OCI-LY7 (cell line): ENCODE results near the gene CDH23. TPM values are rescaled to one million over a fixed set of nuclear protein-coding genes. Genes with fewer than 3 reads are reported as not detected.

Experiments
- BruUV-seq: library from RNA; stranded (reverse); fragments of 400-500 nt; replicated peaks from 2 replicates; lab custom pipeline; 2021; lab: Mats Ljungman, UMichigan
- CTCF ChIA-PET: fragments of 300-600 bp; sonication (Branson Sonifier 250); formaldehyde crosslinking; loops from one replicate; lab custom pipeline; 2022; ENCODE audit warnings: antibody characterized with exemption; ENCODE audit not compliant: unreplicated experiment; lab: Charles Lee
- POLR2A ChIA-PET: fragments of 300-600 bp; sonication (Branson Sonifier 250); formaldehyde crosslinking; loops from one replicate; lab custom pipeline; 2022; ENCODE audit warnings: antibody characterized with exemption; lab: Charles Lee
- DNase-seq: peaks from one replicate; pipeline ENCODE4 v3.0.0-alpha.2; 2015; ENCODE audit warnings: low spot score
- H2AFZ ChIP-seq: fragments of 200-600 bp; sonication (generic), shearing (Covaris generic); 2 replicates; pipeline ENCODE4 v1.6.1; 2014; ENCODE audit warnings: mild to moderate bottlenecking, antibody characterized with exemption, low read length, moderate library complexity
- H3K27ac ChIP-seq: fragments of 200-600 bp; sonication (generic); 2 replicates; pipeline ENCODE4 v1.5.1; 2014; ENCODE audit warnings: mixed run types, low read depth, mild to moderate bottlenecking, moderate library complexity, low read length, inconsistent platforms; ENCODE audit not compliant: poor library complexity, severe bottlenecking
- H3K36me3 ChIP-seq: fragments of 200-600 bp; sonication (generic); 2 replicates; pipeline ENCODE4 v1.6.1; 2014; ENCODE audit warnings: mild to moderate bottlenecking, antibody characterized with exemption, low read length, moderate library complexity, mixed read lengths; ENCODE audit not compliant: insufficient read depth
- H3K4me1 ChIP-seq: fragments of 200-600 bp; sonication (generic); 2 replicates; pipeline ENCODE4 v1.5.1; 2014; ENCODE audit warnings: mild to moderate bottlenecking, low read length; ENCODE audit not compliant: insufficient read depth, poor library complexity, severe bottlenecking
- H3K4me2 ChIP-seq: fragments of 200-600 bp; sonication (generic); 2 replicates; pipeline ENCODE4 v1.6.1; 2014; ENCODE audit warnings: mild to moderate bottlenecking, low read length
- H3K4me3 ChIP-seq: fragments of 200-600 bp; sonication (generic); 2 replicates; pipeline ENCODE4 v1.5.1; 2014; ENCODE audit warnings: mild to moderate bottlenecking, low read depth, low read length; ENCODE audit not compliant: poor library complexity, severe bottlenecking
- H3K79me2 ChIP-seq: fragments of 200-600 bp; sonication (generic); 2 replicates; pipeline ENCODE4 v1.6.1; 2016; ENCODE audit warnings: low read depth, mild to moderate bottlenecking, low read length, moderate library complexity, mixed read lengths; ENCODE audit not compliant: insufficient read depth
- H3K9me2 ChIP-seq: fragments of 200-600 bp; sonication (generic); 2 replicates; pipeline ENCODE4 v1.6.1; 2016; ENCODE audit warnings: mild to moderate bottlenecking, low read length, mixed read lengths; ENCODE audit not compliant: insufficient read depth
- H3K9me3 ChIP-seq: fragments of 200-600 bp; sonication (generic); 2 replicates; pipeline ENCODE4 v1.6.1; 2014; ENCODE audit warnings: mild to moderate bottlenecking, mixed run types, low read length, mixed read lengths
- H4K20me1 ChIP-seq: fragments of 200-600 bp; sonication (generic); 2 replicates; pipeline ENCODE4 v1.6.1; 2014; ENCODE audit warnings: mild to moderate bottlenecking, antibody characterized with exemption, low read length, moderate library complexity, mixed read lengths; ENCODE audit not compliant: insufficient read depth
- CTCF ChIP-seq: fragments of 200-600 bp; sonication (generic); conservative IDR thresholded peaks from 2 replicates; pipeline ENCODE4 v1.5.1; 2014; ENCODE audit warnings: mild to moderate bottlenecking, antibody characterized with exemption, low read length, moderate library complexity, mixed read lengths
- EZH2phosphoT487 ChIP-seq: fragments of 200-600 bp; sonication (generic); IDR thresholded peaks from 2 replicates; pipeline ENCODE4 v1.6.1; 2018; ENCODE audit warnings: low read depth, borderline replicate concordance, mild to moderate bottlenecking, mixed run types, antibody characterized with exemption, low read length, moderate library complexity, mixed read lengths
- intact Hi-C: fragments of 100-400 bp; cut with micrococcal nuclease; formaldehyde crosslinking; loops from one replicate; pipeline ENCODE4 v1.10.0; 2022; ENCODE audit not compliant: unreplicated experiment
- total RNA-seq, 2 experiments: library from RNA; depleted of rRNA in 1 of 2; stranded (reverse); fragments of >200 nt in 1 of 2; shearing (Covaris generic) in 1 of 2; gene quantifications; 2 replicates each; pipeline ENCODE4 v1.2.3, GENCODE V29; 2014 to 2022

Gene CDH23
- total RNA-seq, 2 experiments from 2014 or later, result 0.92 to 9.9 TPM

DNA sequence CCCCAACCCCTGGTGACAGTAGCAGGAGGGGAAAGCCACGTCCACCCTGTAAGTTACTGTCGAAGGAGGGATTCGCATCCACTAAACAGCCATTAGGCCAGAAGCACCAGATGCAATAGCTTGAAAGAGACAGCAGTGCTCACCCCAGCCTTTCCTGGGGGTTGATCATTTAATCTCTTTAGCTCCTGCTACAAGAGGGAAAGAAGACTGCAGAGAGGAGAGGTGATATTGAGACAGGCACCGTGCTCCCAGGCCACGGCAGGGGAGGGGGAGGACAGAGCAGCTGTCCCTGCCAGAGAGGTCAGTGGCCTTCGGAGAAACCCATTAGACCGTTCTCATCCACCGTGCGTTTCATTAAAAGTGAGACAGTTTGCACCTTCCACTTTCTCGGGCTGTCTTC lies 148.3 kb downstream of the CDH23 start:
- POLR2A ChIA-PET, result no interaction called here
- no peak for DNase-seq
- H3K9me3 ChIP-seq, result no peaks in the 10 kb centered on the region

GRCh38 chr10:71546220-71546619 lies 149.5 kb downstream of the CDH23 start:
- Histone ChIP-seq H3K36me3 (no peaks in the 10 kb centered on the region), H3K9me2 (no peaks in the 10 kb centered on the region), H4K20me1 (no peaks in the 10 kb centered on the region), H2AFZ (no peak overlapping the region), H3K4me3 (no peak overlapping the region), H3K79me2 (no peaks in the 10 kb centered on the region), H3K27ac (no peak overlapping the region), H3K9me3 (no peaks in the 10 kb centered on the region), H3K4me2 (no peak overlapping the region), H3K4me1 (peaks cover 5% of the 10 kb centered on the region)
- intact Hi-C loops, result no loop called here
- no TSS peak for BruUV-seq
- CTCF ChIA-PET, result no interaction called here
- TF ChIP-seq CTCF, result no peak
- no peak for TF ChIP-seq EZH2phosphoT487
- POLR2A ChIA-PET, result no interaction called here
- no peak for DNase-seq

More for the DNA sequence above, 148.3 kb downstream of the CDH23 start:
- H3K4me2 ChIP-seq, result no peak overlapping the region
- CTCF ChIA-PET, result no interaction called here
- no peak for TF ChIP-seq EZH2phosphoT487
- BruUV-seq, result no TSS peak
- no peaks in the 10 kb centered on the region for H3K36me3 ChIP-seq
- no peaks in the 10 kb centered on the region for H4K20me1 ChIP-seq
- H3K4me3 ChIP-seq, result no peak overlapping the region
- no peak overlapping the region for H2AFZ ChIP-seq
- H3K9me2 ChIP-seq, result no peaks in the 10 kb centered on the region
- H3K79me2 ChIP-seq, result no peaks in the 10 kb centered on the region
- intact Hi-C loops, result no loop called here
- no peak overlapping the region for H3K27ac ChIP-seq
- peaks cover 5% of the 10 kb centered on the region for H3K4me1 ChIP-seq

DNA sequence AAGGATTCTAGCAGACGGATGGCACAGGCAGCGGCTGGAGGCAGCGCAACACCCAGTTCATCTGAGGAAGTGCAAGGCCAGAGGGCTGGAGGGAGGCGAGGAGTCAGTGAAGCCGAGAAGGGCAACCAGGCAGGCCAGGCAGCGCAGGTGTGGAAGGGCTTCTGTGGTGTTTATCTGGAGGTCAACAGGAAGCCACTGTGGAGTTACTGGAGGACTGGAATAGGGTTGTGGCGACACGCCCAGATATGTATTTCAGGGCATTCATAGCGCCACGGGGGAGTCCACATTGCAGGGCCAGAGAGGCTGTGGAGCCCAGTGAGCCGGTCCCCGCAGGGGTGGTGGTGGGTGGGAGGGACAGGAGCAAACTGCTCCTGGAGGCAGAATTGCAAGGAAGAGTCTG lies 150.6 kb downstream of the CDH23 start:
- H2AFZ ChIP-seq, result no peak overlapping the region
- no peaks in the 10 kb centered on the region for H3K9me3 ChIP-seq
- no peaks in the 10 kb centered on the region for H4K20me1 ChIP-seq
- POLR2A ChIA-PET, result no interaction called here
- no peak for DNase-seq
- H3K27ac ChIP-seq, result no peak overlapping the region
- H3K36me3 ChIP-seq, result no peaks in the 10 kb centered on the region
- H3K9me2 ChIP-seq, result no peaks in the 10 kb centered on the region
- TF ChIP-seq CTCF, result no peak
- TF ChIP-seq EZH2phosphoT487, result no peak
- H3K4me2 ChIP-seq, result no peak overlapping the region
- H3K4me3 ChIP-seq, result no peak overlapping the region
- intact Hi-C loops, result no loop called here
- no TSS peak for BruUV-seq
- H3K79me2 ChIP-seq, result no peaks in the 10 kb centered on the region
- CTCF ChIA-PET, result no interaction called here
- H3K4me1 ChIP-seq, result peaks cover 5% of the 10 kb centered on the region
